ENCODE results near the gene CSMD2.

Gene CSMD2

GRCh38 chr1:33949570-33949969 lies 215.5 kb downstream of the CSMD2 start:
- no peak for DNase-seq

- DNase-seq, result no peak
Observed at GRCh38 chr1:33948291-33948690, 216.7 kb downstream of the CSMD2 start.

GRCh38 chr1:33946836-33947235 lies 218.2 kb downstream of the CSMD2 start:
- no peak for DNase-seq

- no peak for DNase-seq
Observed at GRCh38 chr1:33944846-33945245, 220.2 kb downstream of the CSMD2 start.

GRCh38 chr1:33943978-33944377 lies 221.1 kb downstream of the CSMD2 start:
- no peak for DNase-seq

GRCh38 chr1:33932871-33933270 lies 232.2 kb downstream of the CSMD2 start:
- DNase-seq, result no peak

GRCh38 chr1:33931111-33931475 lies 233.9 kb downstream of the CSMD2 start:
- DNase-seq, result no peak

GRCh38 chr1:33930346-33931110 lies 234.5 kb downstream of the CSMD2 start:
- no peak for DNase-seq

- DNase-seq, result no peak
Observed at GRCh38 chr1:33928251-33928650, 236.8 kb downstream of the CSMD2 start.

GRCh38 chr1:33927721-33928120 lies 237.3 kb downstream of the CSMD2 start:
- DNase-seq, result no peak

- DNase-seq, result no peak
Observed at GRCh38 chr1:33925586-33925985, 239.4 kb downstream of the CSMD2 start.

- DNase-seq, result no peak
Observed at GRCh38 chr1:33921281-33921680, 243.7 kb downstream of the CSMD2 start.

- no peak for DNase-seq
Observed at GRCh38 chr1:33918368-33918767, 246.7 kb downstream of the CSMD2 start.

GRCh38 chr1:33916786-33917185 lies 248.2 kb downstream of the CSMD2 start:
- no peak for DNase-seq

- no peak for DNase-seq
Observed at GRCh38 chr1:33914531-33914930, 250.5 kb downstream of the CSMD2 start.

GRCh38 chr1:33908324-33908956 lies 256.6 kb downstream of the CSMD2 start:
- no peak for DNase-seq

- DNase-seq, result no peak
Observed at GRCh38 chr1:33906156-33906555, 258.9 kb downstream of the CSMD2 start.

GRCh38 chr1:33905241-33905640 lies 259.8 kb downstream of the CSMD2 start:
- DNase-seq, result no peak

GRCh38 chr1:33903210-33903589 lies 261.8 kb downstream of the CSMD2 start:
- DNase-seq, result no peak

GRCh38 chr1:33902486-33903209 lies 262.4 kb downstream of the CSMD2 start:
- DNase-seq, result no peak

GRCh38 chr1:33899746-33900145 lies 265.3 kb downstream of the CSMD2 start:
- no peak for DNase-seq

- no peak for DNase-seq
Observed at GRCh38 chr1:33898881-33899280, 266.1 kb downstream of the CSMD2 start.

- DNase-seq, result no peak
Observed at GRCh38 chr1:33898406-33898805, 266.6 kb downstream of the CSMD2 start.

GRCh38 chr1:33897092-33897725 lies 267.8 kb downstream of the CSMD2 start:
- DNase-seq, result no peak
